GM12878 (cell line): Measurements from ENCODE around the gene IRF2BP1.

Experiments used
- CHD1 ChIP-seq: IDR thresholded peaks from 2 replicates; pipeline ENCODE4 v1.6.1; 2012; ENCODE audit warnings: low read depth, low read length, improper control_type of control experiment
- POLR2AphosphoS5 ChIP-seq: IDR thresholded peaks from 2 replicates; pipeline ENCODE4 v1.6.1; 2011; ENCODE audit warnings: mild to moderate bottlenecking, low read length, inconsistent platforms
- TBL1XR1 ChIP-seq: IDR thresholded peaks from 2 replicates; pipeline ENCODE4 v1.6.1; 2012; ENCODE audit warnings: low read depth, low read length, improper control_type of control experiment
- TF ChIP-seq, protein P1 (sequence below), 3 experiments: IDR thresholded peaks in 2 of 3; conservative IDR thresholded peaks in 1 of 3; 2 replicates each; pipeline ENCODE4 v1.5.1; 2011; ENCODE audit warnings: low read depth in 3 of 3, low read length in 3 of 3, mild to moderate bottlenecking in 3 of 3, control low read depth in 2 of 3, moderate library complexity in 2 of 3, inconsistent platforms in 1 of 3, mixed read lengths in 1 of 3; ENCODE audit not compliant: control insufficient read depth in 2 of 3, insufficient read depth in 1 of 3; ENCODE audit errors: extremely low read depth in 1 of 3

DNA sequence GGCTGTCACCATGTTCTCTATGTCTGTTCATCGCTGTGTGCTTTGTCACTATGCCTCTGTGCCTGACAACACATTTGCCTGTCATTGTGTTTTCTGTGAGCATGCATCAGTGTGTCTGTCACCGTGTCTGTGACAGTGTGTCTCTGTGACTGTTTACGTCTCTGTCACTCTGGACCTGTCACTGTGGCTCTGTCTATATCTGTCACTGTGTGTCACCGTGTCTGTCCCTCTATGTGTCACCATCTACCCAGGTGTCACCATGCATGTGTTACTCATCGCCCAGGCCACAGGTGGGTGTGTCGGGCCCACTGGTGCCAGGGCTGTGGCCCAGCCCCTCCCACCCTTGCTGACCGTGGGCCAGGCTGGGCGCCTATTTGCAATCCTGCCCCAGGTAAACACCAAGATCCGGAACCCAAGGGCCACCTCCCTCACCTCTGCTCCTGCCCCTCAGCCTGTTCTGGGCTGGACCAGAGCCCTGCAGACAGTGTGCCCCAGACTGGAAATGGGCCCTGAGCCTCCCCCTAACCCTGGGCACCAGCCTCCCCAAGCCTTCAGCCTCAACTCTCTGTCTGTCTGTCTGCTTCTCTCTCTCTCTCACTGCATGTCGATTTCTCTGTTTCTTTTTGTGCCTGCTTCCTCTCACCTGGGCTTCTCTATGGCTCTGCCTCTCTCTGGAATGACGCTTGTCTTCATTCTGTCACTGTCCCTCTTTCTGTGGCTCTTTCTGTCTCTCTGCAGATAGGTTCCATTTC is 7.7 kb downstream of the IRF2BP1 start:
- TF ChIP-seq TBL1XR1 (no peak), POLR2AphosphoS5 (no peak), CHD1 (no peak)
- TF ChIP-seq, protein P1, sequence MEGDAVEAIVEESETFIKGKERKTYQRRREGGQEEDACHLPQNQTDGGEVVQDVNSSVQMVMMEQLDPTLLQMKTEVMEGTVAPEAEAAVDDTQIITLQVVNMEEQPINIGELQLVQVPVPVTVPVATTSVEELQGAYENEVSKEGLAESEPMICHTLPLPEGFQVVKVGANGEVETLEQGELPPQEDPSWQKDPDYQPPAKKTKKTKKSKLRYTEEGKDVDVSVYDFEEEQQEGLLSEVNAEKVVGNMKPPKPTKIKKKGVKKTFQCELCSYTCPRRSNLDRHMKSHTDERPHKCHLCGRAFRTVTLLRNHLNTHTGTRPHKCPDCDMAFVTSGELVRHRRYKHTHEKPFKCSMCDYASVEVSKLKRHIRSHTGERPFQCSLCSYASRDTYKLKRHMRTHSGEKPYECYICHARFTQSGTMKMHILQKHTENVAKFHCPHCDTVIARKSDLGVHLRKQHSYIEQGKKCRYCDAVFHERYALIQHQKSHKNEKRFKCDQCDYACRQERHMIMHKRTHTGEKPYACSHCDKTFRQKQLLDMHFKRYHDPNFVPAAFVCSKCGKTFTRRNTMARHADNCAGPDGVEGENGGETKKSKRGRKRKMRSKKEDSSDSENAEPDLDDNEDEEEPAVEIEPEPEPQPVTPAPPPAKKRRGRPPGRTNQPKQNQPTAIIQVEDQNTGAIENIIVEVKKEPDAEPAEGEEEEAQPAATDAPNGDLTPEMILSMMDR (IDR thresholded peaks at IDR 0.05 in 2 of 3, conservative IDR thresholded peaks at IDR 0.05 in 1 of 3; ENCODE audit: control insufficient read depth in 2 of 3, extremely low read depth in 1 of 3, insufficient read depth in 1 of 3, low read depth in 3 of 3, low read length in 3 of 3) = no peak
